ENCODE results near the gene HTT. TPM values are rescaled to one million over a fixed set of nuclear protein-coding genes. Genes with fewer than 3 reads are reported as not detected.
A peak's percentile ranks its signal among the peaks of the same experiment; 100 is the strongest.

Gene HTT
- total RNA-seq, 4 donors from 2014 or later, result 37.5 to 119 (median 48.7) TPM

GRCh38 chr4:3256230-3257102 lies 182.0 kb downstream of the HTT start:
- no peak overlapping the region for H3K27ac ChIP-seq
- no peak for DNase-seq

GRCh38 chr4:3257103-3257555 lies 182.6 kb downstream of the HTT start:
- no peak for DNase-seq
- intact Hi-C loops (cut with DNase I), result no loop called here
- H3K27ac ChIP-seq, result peak overlapping the region in 1 of 4 donors; percentile 36
- peaks cover 0 to 17% (median 0%) of the 10 kb centered on the region in 3 donors for H3K36me3 ChIP-seq
- no peak overlapping the region for H3K4me3 ChIP-seq
- peaks cover 0 to 21% (median 0%) of the 10 kb centered on the region in 3 donors for H3K4me1 ChIP-seq
- no peaks in the 10 kb centered on the region for H3K27me3 ChIP-seq
- 85% methylated on average over 3 of the region's 9 CpGs; no CpG with 5 or more reads in 1 of the 2 donors for WGBS, 2 donors
- TF ChIP-seq CTCF (IDR thresholded peaks at IDR 0.05), result peak in 1 of 6 experiments; percentile 24
- TF ChIP-seq POLR2A (IDR thresholded peaks at IDR 0.05), result no peak
- no peaks in the 10 kb centered on the region for H3K9me3 ChIP-seq

More at GRCh38 chr4:3256230-3257102, 182.0 kb downstream of the HTT start:
- peaks cover 0 to 21% (median 0%) of the 10 kb centered on the region in 3 donors for H3K4me1 ChIP-seq
- no peak for TF ChIP-seq POLR2A (IDR thresholded peaks at IDR 0.05)
- TF ChIP-seq CTCF (IDR thresholded peaks at IDR 0.05), result no peak
- H3K36me3 ChIP-seq, result peaks cover 0 to 17% (median 0%) of the 10 kb centered on the region in 3 donors
- intact Hi-C loops (cut with DNase I), result no loop called here
- H3K27me3 ChIP-seq, result no peaks in the 10 kb centered on the region
- 83 to 85% methylated on average over 18 to 20 of the region's 21 CpGs for WGBS, 2 donors
- H3K9me3 ChIP-seq, result no peaks in the 10 kb centered on the region
- no peak overlapping the region for H3K4me3 ChIP-seq

- no peak overlapping the region for H3K4me3 ChIP-seq
- peaks cover 0 to 17% (median 0%) of the 10 kb centered on the region in 3 donors for H3K36me3 ChIP-seq
- no peak for TF ChIP-seq CTCF (IDR thresholded peaks at IDR 0.05)
- no peak for TF ChIP-seq POLR2A (IDR thresholded peaks at IDR 0.05)
- H3K4me1 ChIP-seq, result peaks cover 0 to 21% (median 0%) of the 10 kb centered on the region in 3 donors
- no peak for DNase-seq
- intact Hi-C loops (cut with DNase I), result no loop called here
- 77 to 80% methylated on average over 4 to 23 of the region's 29 CpGs for WGBS, 2 donors
- H3K27ac ChIP-seq, result peak overlapping the region in 1 of 4 donors; percentile 36
- H3K27me3 ChIP-seq, result no peaks in the 10 kb centered on the region
- no peaks in the 10 kb centered on the region for H3K9me3 ChIP-seq
Measured at GRCh38 chr4:3257556-3258482, 183.3 kb downstream of the HTT start.

- no peaks in the 10 kb centered on the region for H3K27me3 ChIP-seq
- peaks cover 0 to 14% (median 0%) of the 10 kb centered on the region in 3 donors for H3K4me1 ChIP-seq
- no peaks in the 10 kb centered on the region for H3K36me3 ChIP-seq
- H3K4me3 ChIP-seq, result no peak overlapping the region
- TF ChIP-seq POLR2A (IDR thresholded peaks at IDR 0.05) (no peak), CTCF (IDR thresholded peaks at IDR 0.05) (no peak)
- no peak for DNase-seq
- H3K27ac ChIP-seq, result no peak overlapping the region
- intact Hi-C loops (cut with DNase I), result no loop called here
- 76 to 90% methylated on average over 6 to 21 of the region's 35 CpGs for WGBS, 2 donors
- H3K9me3 ChIP-seq, result no peaks in the 10 kb centered on the region
Measured at GRCh38 chr4:3261411-3262207, 187.1 kb downstream of the HTT start.

All from esophagus squamous epithelium (tissue), 5 donors.